ENCODE results near the gene TSEN2. TPM values are rescaled to one million over a fixed set of nuclear protein-coding genes. Genes with fewer than 3 reads are reported as not detected.

Gene TSEN2
- total RNA-seq, 3 donors from 2014 or later = 20.0 to 32.8 (median 26.5) TPM

GRCh38 chr3:12566976-12567375, 82.7 kb downstream of the TSEN2 start:
- no peak overlapping the region for H3K4me3 ChIP-seq
- peaks cover 10% of the 10 kb centered on the region for H3K36me3 ChIP-seq
- intact Hi-C loops (cut with DNase I; ENCODE audit: low total_unique reads) = no loop called here
- H3K27me3 ChIP-seq = no peaks in the 10 kb centered on the region
- DNase-seq (ENCODE audit: low spot score in 2 of 2) = no peak
- peaks cover 11 to 14% of the 10 kb centered on the region in 2 donors for H3K9me3 ChIP-seq
- H3K27ac ChIP-seq = no peak overlapping the region
- no peaks in the 10 kb centered on the region for H3K4me1 ChIP-seq
- TF ChIP-seq POLR2AphosphoS5 (IDR thresholded peaks at IDR 0.05) (no peak), CTCF (IDR thresholded peaks at IDR 0.05) (no peak), POLR2A (IDR thresholded peaks at IDR 0.05) (no peak)

GRCh38 chr3:12568747-12569146, 84.5 kb downstream of the TSEN2 start:
- TF ChIP-seq POLR2A (IDR thresholded peaks at IDR 0.05) (no peak), POLR2AphosphoS5 (IDR thresholded peaks at IDR 0.05) (no peak), CTCF (IDR thresholded peaks at IDR 0.05) (no peak)
- H3K9me3 ChIP-seq = peaks cover 11 to 14% of the 10 kb centered on the region in 2 donors
- H3K36me3 ChIP-seq = peaks cover 10% of the 10 kb centered on the region
- no peak overlapping the region for H3K27ac ChIP-seq
- H3K4me1 ChIP-seq = no peaks in the 10 kb centered on the region
- DNase-seq (ENCODE audit: low spot score in 2 of 2) = no peak
- no peak overlapping the region for H3K4me3 ChIP-seq
- H3K27me3 ChIP-seq = no peaks in the 10 kb centered on the region
- intact Hi-C loops (cut with DNase I; ENCODE audit: low total_unique reads) = no loop called here

- peaks cover 11 to 14% of the 10 kb centered on the region in 2 donors for H3K9me3 ChIP-seq
- no peaks in the 10 kb centered on the region for H3K4me1 ChIP-seq
- H3K4me3 ChIP-seq = no peak overlapping the region
- no peaks in the 10 kb centered on the region for H3K27me3 ChIP-seq
- no peak overlapping the region for H3K27ac ChIP-seq
- no peak for DNase-seq (ENCODE audit: low spot score in 2 of 2)
- peaks cover 14% of the 10 kb centered on the region for H3K36me3 ChIP-seq
- intact Hi-C loops (cut with DNase I; ENCODE audit: low total_unique reads) = no loop called here
- TF ChIP-seq POLR2A (IDR thresholded peaks at IDR 0.05) = no peak
- no peak for TF ChIP-seq POLR2AphosphoS5 (IDR thresholded peaks at IDR 0.05)
- no peak for TF ChIP-seq CTCF (IDR thresholded peaks at IDR 0.05)
Measured at GRCh38 chr3:12569836-12570235, 85.6 kb downstream of the TSEN2 start.

- no peak for DNase-seq (ENCODE audit: low spot score in 2 of 2)
- H3K36me3 ChIP-seq = peaks cover 20% of the 10 kb centered on the region
- H3K27ac ChIP-seq = no peak overlapping the region
- H3K9me3 ChIP-seq = peaks cover 0 to 2% of the 10 kb centered on the region in 2 donors
- TF ChIP-seq CTCF (IDR thresholded peaks at IDR 0.05) (no peak), POLR2AphosphoS5 (IDR thresholded peaks at IDR 0.05) (no peak), POLR2A (IDR thresholded peaks at IDR 0.05) (no peak)
- no peaks in the 10 kb centered on the region for H3K27me3 ChIP-seq
- no peaks in the 10 kb centered on the region for H3K4me1 ChIP-seq
- H3K4me3 ChIP-seq = no peak overlapping the region
- intact Hi-C loops (cut with DNase I; ENCODE audit: low total_unique reads) = no loop called here
Measured at GRCh38 chr3:12571986-12572385, 87.7 kb downstream of the TSEN2 start.

- H3K36me3 ChIP-seq = peaks cover 20% of the 10 kb centered on the region
- intact Hi-C loops (cut with DNase I; ENCODE audit: low total_unique reads) = no loop called here
- no peak overlapping the region for H3K27ac ChIP-seq
- no peak for TF ChIP-seq CTCF (IDR thresholded peaks at IDR 0.05)
- no peak for TF ChIP-seq POLR2AphosphoS5 (IDR thresholded peaks at IDR 0.05)
- no peak for TF ChIP-seq POLR2A (IDR thresholded peaks at IDR 0.05)
- H3K27me3 ChIP-seq = no peaks in the 10 kb centered on the region
- no peaks in the 10 kb centered on the region for H3K9me3 ChIP-seq
- DNase-seq (ENCODE audit: low spot score in 2 of 2) = no peak
- no peaks in the 10 kb centered on the region for H3K4me1 ChIP-seq
- no peak overlapping the region for H3K4me3 ChIP-seq
Measured at GRCh38 chr3:12574131-12574530, 89.9 kb downstream of the TSEN2 start.

Measured in breast epithelium (tissue), 4 donors.